GM12878 (cell line): ENCODE measurements around the gene MPZL3. TPM values are rescaled to one million over a fixed set of nuclear protein-coding genes. Genes with fewer than 3 reads are reported as not detected.

Source experiments
- BACH1 ChIP-seq: fragments of 450-650 bp; IDR thresholded peaks from 2 replicates; pipeline ENCODE4 v1.6.1; 2017; ENCODE audit warnings: mild to moderate bottlenecking, borderline replicate concordance
- BCL3 ChIP-seq: IDR thresholded peaks from 2 replicates; pipeline ENCODE4 v1.6.1; 2011; ENCODE audit warnings: borderline replicate concordance, low read depth, mild to moderate bottlenecking, moderate library complexity, low read length; ENCODE audit not compliant: insufficient read depth, poor library complexity, severe bottlenecking
- BHLHE40 ChIP-seq, 2 experiments: fragments of 450-650 bp in 1 of 2; IDR thresholded peaks; 2 replicates each; pipeline ENCODE4 v1.6.1; 2011 to 2017; ENCODE audit warnings: low read depth in 2 of 2, borderline replicate concordance in 1 of 2, improper control_type of control experiment in 1 of 2, low read length in 1 of 2, mild to moderate bottlenecking in 1 of 2
- CHD2 ChIP-seq: IDR thresholded peaks from 2 replicates; pipeline ENCODE4 v1.6.1; 2011; ENCODE audit warnings: low read depth, low read length, improper control_type of control experiment, borderline replicate concordance
- FOXM1 ChIP-seq: IDR thresholded peaks from 2 replicates; pipeline ENCODE4 v1.6.1; 2012; ENCODE audit warnings: low read depth, mild to moderate bottlenecking, inconsistent platforms, low read length, moderate library complexity
- IKZF2 ChIP-seq, 2 experiments: fragments of 450-650 bp; IDR thresholded peaks; 2 replicates each; pipeline ENCODE4 v1.6.1; 2017; ENCODE audit warnings: mild to moderate bottlenecking in 2 of 2, moderate library complexity in 2 of 2
- NR2C1 ChIP-seq: fragments of 450-650 bp; IDR thresholded peaks from 2 replicates; pipeline ENCODE4 v1.6.1; 2017; ENCODE audit warnings: antibody characterized with exemption, mild to moderate bottlenecking, moderate library complexity
- NR2C2 ChIP-seq: IDR thresholded peaks from 2 replicates; pipeline ENCODE4 v1.6.1; 2011; ENCODE audit warnings: borderline replicate concordance, low read depth; ENCODE audit not compliant: control insufficient read depth, insufficient read length
- POLR2AphosphoS2 ChIP-seq: IDR thresholded peaks from 2 replicates; pipeline ENCODE4 v1.6.1; 2011; ENCODE audit warnings: low read depth, mild to moderate bottlenecking, low read length, improper control_type of control experiment, moderate library complexity
- POLR2AphosphoS5 ChIP-seq: IDR thresholded peaks from 2 replicates; pipeline ENCODE4 v1.6.1; 2011; ENCODE audit warnings: mild to moderate bottlenecking, low read length, inconsistent platforms
- RAD51 ChIP-seq: fragments of 450-650 bp; IDR thresholded peaks from 2 replicates; pipeline ENCODE4 v1.6.1; 2016; ENCODE audit warnings: moderate library complexity, mild to moderate bottlenecking, inconsistent platforms
- RELB ChIP-seq: fragments of 450-650 bp; IDR thresholded peaks from 2 replicates; pipeline ENCODE4 v1.6.1; 2017; ENCODE audit warnings: low read depth, mild to moderate bottlenecking, moderate library complexity
- SIN3A ChIP-seq: IDR thresholded peaks from 2 replicates; pipeline ENCODE4 v1.6.1; 2012; ENCODE audit warnings: low read depth, low read length, improper control_type of control experiment
- SMC3 ChIP-seq: IDR thresholded peaks from 2 replicates; pipeline ENCODE4 v1.6.1; 2011; ENCODE audit warnings: low read length, improper control_type of control experiment, borderline replicate concordance
- TAF1 ChIP-seq: IDR thresholded peaks from 2 replicates; pipeline ENCODE4 v1.6.1; 2011; ENCODE audit warnings: mild to moderate bottlenecking, low read depth, low read length, borderline replicate concordance
- WRNIP1 ChIP-seq: IDR thresholded peaks from 2 replicates; pipeline ENCODE4 v1.6.1; 2011; ENCODE audit warnings: low read depth, low read length, improper control_type of control experiment, borderline replicate concordance
- ZNF207 ChIP-seq: fragments of 450-650 bp; IDR thresholded peaks from 2 replicates; pipeline ENCODE4 v1.6.1; 2014; ENCODE audit warnings: antibody characterized with exemption, mild to moderate bottlenecking, borderline replicate concordance
- ZNF217 ChIP-seq: fragments of 450-650 bp; IDR thresholded peaks from 2 replicates; pipeline ENCODE4 v1.6.1; 2017; ENCODE audit warnings: antibody characterized with exemption, mild to moderate bottlenecking
- ZNF24 ChIP-seq: fragments of 450-650 bp; IDR thresholded peaks from 2 replicates; pipeline ENCODE4 v1.6.1; 2017; ENCODE audit warnings: antibody characterized with exemption, mild to moderate bottlenecking
- ZSCAN29 ChIP-seq: fragments of 450-650 bp; IDR thresholded peaks from 2 replicates; pipeline ENCODE4 v1.6.1; 2017; ENCODE audit warnings: mild to moderate bottlenecking, moderate library complexity
- polyA plus RNA-seq, 11 experiments: library from polyadenylated mRNA; depleted of rRNA in 4 of 11; unstranded in 6 of 11; stranded (reverse) in 5 of 11; fragments of >200 nt; fragmentation: Nextera tagmentation in 4 of 11; fragmentation: Illumina TruSeq in 1 of 11; extraction: Ambion mirVana in 4 of 11; extraction: Trizol in 1 of 11; gene quantifications; 1 replicate in 1 of 11; 2 replicates in 10 of 11; pipeline versions ENCODE4 v1.2.1 to v1.2.3, GENCODE V29; 2011 to 2016; ENCODE audit warnings: inconsistent platforms in 2 of 11, missing spikeins in 2 of 11, low read depth in 1 of 11
- total RNA-seq, 4 experiments: library from RNA; depleted of rRNA in 3 of 4; stranded (reverse); fragments of >200 nt in 3 of 4; fragmentation: Illumina TruSeq in 1 of 4; extraction: Trizol in 1 of 4; gene quantifications; 2 replicates each; pipeline versions ENCODE4 v1.2.1 to v1.2.3, GENCODE V29; 2013 to 2021
- TF ChIP-seq, protein P1 (sequence below): fragments of 450-650 bp; IDR thresholded peaks from 2 replicates; pipeline ENCODE4 v1.6.1; 2016; ENCODE audit warnings: mild to moderate bottlenecking
- TF ChIP-seq, protein P2 (sequence below): IDR thresholded peaks from 2 replicates; pipeline ENCODE4 v1.6.1; 2012; ENCODE audit warnings: low read depth, low read length, improper control_type of control experiment
- TF ChIP-seq, protein P3 (sequence below): fragments of 450-650 bp; IDR thresholded peaks from 2 replicates; pipeline ENCODE4 v1.6.1; 2017; ENCODE audit warnings: antibody characterized with exemption, mild to moderate bottlenecking, moderate library complexity

The MPZL3 gene
- total and polyA plus RNA-seq, 10 of the 15 experiments (the other 5 are each of a cell fraction or from before 2014, with no cell fraction given), result 2.1 to 7.5 (median 6.2) TPM

DNA sequence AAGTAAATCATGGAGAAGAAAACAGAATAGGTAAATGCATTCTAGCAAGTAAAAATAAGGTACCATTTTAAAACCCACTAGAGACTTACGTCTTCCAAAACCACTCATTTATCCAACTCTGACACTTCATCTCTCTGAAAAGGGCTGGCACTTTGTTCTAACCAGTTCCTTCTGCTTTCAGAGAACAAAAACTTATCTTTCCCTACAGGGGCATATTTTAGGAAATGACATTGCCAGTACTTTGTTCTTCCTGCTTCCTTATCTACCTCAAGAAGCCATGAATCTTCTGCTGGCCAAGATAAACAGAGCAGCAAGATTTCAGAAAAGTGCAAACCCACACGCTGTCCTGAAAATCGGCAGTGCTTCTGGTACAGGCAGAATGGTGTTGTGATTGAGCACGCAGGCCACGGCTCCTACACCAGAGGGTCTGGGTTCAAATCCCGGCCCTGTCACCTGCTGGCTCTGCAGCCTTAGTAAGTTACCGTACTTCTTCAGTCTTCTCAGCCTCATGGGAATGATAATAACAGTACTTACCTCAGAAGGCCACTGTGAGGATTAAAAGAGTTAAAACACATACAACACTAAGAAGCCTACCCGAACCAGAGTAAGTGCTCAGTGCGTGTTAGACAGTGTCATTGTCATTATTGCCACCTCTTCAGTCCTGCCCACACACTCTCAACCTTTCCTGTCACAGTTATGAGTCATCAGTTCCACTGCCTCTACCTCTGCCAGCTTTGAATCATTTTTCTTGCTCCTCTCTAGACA lies 11.0 kb downstream of the MPZL3 start (continued):
- TF ChIP-seq IKZF2 (IDR thresholded peaks at IDR 0.05), result peak; percentile 81 to 87
- TF ChIP-seq ZNF207, result no peak
- peak; percentile 49 to 65; a peak in 3 of 4 replicates for TF ChIP-seq BHLHE40 (IDR thresholded peaks at IDR 0.05; ENCODE audit: borderline replicate concordance in 1 of 2, low read depth in 2 of 2, low read length in 1 of 2)
- no peak for TF ChIP-seq TAF1
- no peak for TF ChIP-seq ZSCAN29
- no peak for TF ChIP-seq CHD2
- TF ChIP-seq, protein P1, sequence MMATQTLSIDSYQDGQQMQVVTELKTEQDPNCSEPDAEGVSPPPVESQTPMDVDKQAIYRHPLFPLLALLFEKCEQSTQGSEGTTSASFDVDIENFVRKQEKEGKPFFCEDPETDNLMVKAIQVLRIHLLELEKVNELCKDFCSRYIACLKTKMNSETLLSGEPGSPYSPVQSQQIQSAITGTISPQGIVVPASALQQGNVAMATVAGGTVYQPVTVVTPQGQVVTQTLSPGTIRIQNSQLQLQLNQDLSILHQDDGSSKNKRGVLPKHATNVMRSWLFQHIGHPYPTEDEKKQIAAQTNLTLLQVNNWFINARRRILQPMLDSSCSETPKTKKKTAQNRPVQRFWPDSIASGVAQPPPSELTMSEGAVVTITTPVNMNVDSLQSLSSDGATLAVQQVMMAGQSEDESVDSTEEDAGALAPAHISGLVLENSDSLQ, result peak; percentile 57
- TF ChIP-seq SMC3, result no peak
- no peak for TF ChIP-seq POLR2AphosphoS5
- no peak for TF ChIP-seq WRNIP1
- TF ChIP-seq ZNF217, result 0 out of 2 replicates have a peak, but pooled peaks have one; percentile 37
- peak; percentile 92 for TF ChIP-seq ZNF24
- TF ChIP-seq SIN3A, result no peak
- peak; percentile 54; the same call in 1 of the 2 replicates for TF ChIP-seq RELB
- no peak for TF ChIP-seq NR2C2
- TF ChIP-seq, protein P2, sequence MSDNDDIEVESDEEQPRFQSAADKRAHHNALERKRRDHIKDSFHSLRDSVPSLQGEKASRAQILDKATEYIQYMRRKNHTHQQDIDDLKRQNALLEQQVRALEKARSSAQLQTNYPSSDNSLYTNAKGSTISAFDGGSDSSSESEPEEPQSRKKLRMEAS, result no peak
- peak; percentile 39; the same call in 1 of the 2 replicates for TF ChIP-seq FOXM1
- TF ChIP-seq BACH1, result peak; percentile 88; the same call in 1 of the 2 replicates
- no peak for TF ChIP-seq RAD51
- no peak for TF ChIP-seq POLR2AphosphoS2
- TF ChIP-seq, protein P3, sequence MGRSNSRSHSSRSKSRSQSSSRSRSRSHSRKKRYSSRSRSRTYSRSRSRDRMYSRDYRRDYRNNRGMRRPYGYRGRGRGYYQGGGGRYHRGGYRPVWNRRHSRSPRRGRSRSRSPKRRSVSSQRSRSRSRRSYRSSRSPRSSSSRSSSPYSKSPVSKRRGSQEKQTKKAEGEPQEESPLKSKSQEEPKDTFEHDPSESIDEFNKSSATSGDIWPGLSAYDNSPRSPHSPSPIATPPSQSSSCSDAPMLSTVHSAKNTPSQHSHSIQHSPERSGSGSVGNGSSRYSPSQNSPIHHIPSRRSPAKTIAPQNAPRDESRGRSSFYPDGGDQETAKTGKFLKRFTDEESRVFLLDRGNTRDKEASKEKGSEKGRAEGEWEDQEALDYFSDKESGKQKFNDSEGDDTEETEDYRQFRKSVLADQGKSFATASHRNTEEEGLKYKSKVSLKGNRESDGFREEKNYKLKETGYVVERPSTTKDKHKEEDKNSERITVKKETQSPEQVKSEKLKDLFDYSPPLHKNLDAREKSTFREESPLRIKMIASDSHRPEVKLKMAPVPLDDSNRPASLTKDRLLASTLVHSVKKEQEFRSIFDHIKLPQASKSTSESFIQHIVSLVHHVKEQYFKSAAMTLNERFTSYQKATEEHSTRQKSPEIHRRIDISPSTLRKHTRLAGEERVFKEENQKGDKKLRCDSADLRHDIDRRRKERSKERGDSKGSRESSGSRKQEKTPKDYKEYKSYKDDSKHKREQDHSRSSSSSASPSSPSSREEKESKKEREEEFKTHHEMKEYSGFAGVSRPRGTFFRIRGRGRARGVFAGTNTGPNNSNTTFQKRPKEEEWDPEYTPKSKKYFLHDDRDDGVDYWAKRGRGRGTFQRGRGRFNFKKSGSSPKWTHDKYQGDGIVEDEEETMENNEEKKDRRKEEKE, result no peak
- TF ChIP-seq BCL3, result peak; percentile 39
- TF ChIP-seq NR2C1, result no peak
